GM12864 (cell line): ENCODE measurements around the gene YOD1.
A peak's percentile ranks its signal among the peaks of the same experiment; 100 is the strongest.

Experiments used
- DNase-seq: peaks from one replicate; pipeline ENCODE4 v3.0.0-alpha.2; 2011; ENCODE audit warnings: low read depth
- H3K4me3 ChIP-seq: 2 replicates; pipeline ENCODE4 v1.5.1; 2011; ENCODE audit warnings: mild to moderate bottlenecking, low read depth, low read length, control low read depth
- CTCF ChIP-seq: IDR thresholded peaks from 2 replicates; pipeline ENCODE4 v1.5.1; 2011; ENCODE audit warnings: low read depth, mild to moderate bottlenecking, moderate library complexity, low read length, control low read depth, inconsistent platforms; ENCODE audit errors: missing control alignments

YOD1 gene

GRCh38 chr1:207051191-207051943, at the start of gene YOD1:
TSS of gene YOD1 (minus strand) at chr1:207051208. CDS start at chr1:207051030, 178 bp downstream.
- peak within 1 kb of the TSS; percentile 93 for H3K4me3 ChIP-seq
- TF ChIP-seq CTCF = no peak
- no peak for DNase-seq

- no peak overlapping the region for H3K4me3 ChIP-seq
- DNase-seq = peak; percentile 44
- no peak for TF ChIP-seq CTCF
Measured at GRCh38 chr1:207097871-207098324, 46.9 kb upstream of the YOD1 start.

- no peak overlapping the region for H3K4me3 ChIP-seq
- TF ChIP-seq CTCF = no peak
Measured at GRCh38 chr1:207093944-207094343, 42.9 kb upstream of the YOD1 start.

GRCh38 chr1:207091200-207091908, 40.3 kb upstream of the YOD1 start:
- no peak for TF ChIP-seq CTCF
- H3K4me3 ChIP-seq = no peak overlapping the region
- DNase-seq = no peak

More at GRCh38 chr1:207093944-207094343, 42.9 kb upstream of the YOD1 start:
- no peak for DNase-seq

- no peak for TF ChIP-seq CTCF
- no peak overlapping the region for H3K4me3 ChIP-seq
- no peak for DNase-seq
Measured at GRCh38 chr1:207089627-207090355, 38.8 kb upstream of the YOD1 start.

GRCh38 chr1:207088701-207089626, 38.0 kb upstream of the YOD1 start, which contains the start of gene C4BPB:
TSS of gene C4BPB (plus strand) at chr1:207088860. CDS start at chr1:207089532, 672 bp downstream.
- H3K4me3 ChIP-seq = no peak within 1 kb of the TSS
- TF ChIP-seq CTCF = no peak
- no peak for DNase-seq
